ENCODE data around the gene TMEM108. TPM values are rescaled to one million over a fixed set of nuclear protein-coding genes. Genes with fewer than 3 reads are reported as not detected.

TMEM108 gene
- total and polyA plus RNA-seq, 9 donors: under 0.01 to 4.2 (median 0.46) TPM; not detected in 2

DNA sequence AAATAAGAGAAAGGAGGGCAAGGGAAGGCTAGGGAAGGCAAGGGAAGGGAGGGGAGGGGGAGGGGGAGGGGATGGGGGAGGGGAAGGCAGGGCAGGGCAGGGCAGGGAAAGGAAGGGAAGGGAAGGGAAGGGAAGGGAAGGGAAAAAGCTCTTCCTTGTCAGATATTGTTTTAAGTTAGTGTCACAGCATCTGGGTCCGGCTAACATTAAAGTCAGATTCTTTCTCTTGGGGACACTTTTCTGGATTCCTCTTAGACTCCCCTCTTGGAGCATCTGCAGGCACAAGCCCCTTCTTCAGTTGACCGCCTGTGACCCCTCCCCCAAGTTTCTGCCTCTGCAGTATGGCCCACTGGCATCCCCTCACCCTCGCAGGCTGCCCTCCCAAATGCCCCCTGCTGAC lies 387.7 kb downstream of the TMEM108 start:
- Histone ChIP-seq H3K9me3 (no peaks in the 10 kb centered on the region), H3K4me3 (no peak overlapping the region), H3K27ac (no peak overlapping the region), H3K4me1 (ENCODE audit: insufficient read depth) (no peaks in the 10 kb centered on the region), H3K27me3 (no peaks in the 10 kb centered on the region), H3K36me3 (no peaks in the 10 kb centered on the region)
- WGBS, 3 donors: 63 to 73% (median 67%) methylated on average over 3 of the region's 3 CpGs
- intact Hi-C loops (cut with DNase I): loop anchor here in 1 of 4 donors (10.0 kb wide), 1 partner anchor 691 kb away; no protein-coding TSS in a partner anchor
- TF ChIP-seq POLR2A (IDR thresholded peaks at IDR 0.05): no peak
- TF ChIP-seq EP300 (IDR thresholded peaks at IDR 0.05): no peak
- no peak for TF ChIP-seq CTCF (IDR thresholded peaks at IDR 0.05)
- no peak for DNase-seq

GRCh38 chr3:133426721-133427120 lies 388.5 kb downstream of the TMEM108 start:
- no peak for DNase-seq
- no peaks in the 10 kb centered on the region for H3K27me3 ChIP-seq
- H3K36me3 ChIP-seq: no peaks in the 10 kb centered on the region
- no peak for TF ChIP-seq CTCF (IDR thresholded peaks at IDR 0.05)
- no peak for TF ChIP-seq EP300 (IDR thresholded peaks at IDR 0.05)
- no peak for TF ChIP-seq POLR2A (IDR thresholded peaks at IDR 0.05)
- intact Hi-C loops (cut with DNase I): loop anchor here in 1 of 4 donors (10.0 kb wide), 1 partner anchor 692 kb away; no protein-coding TSS in a partner anchor
- no peak overlapping the region for H3K27ac ChIP-seq
- no peaks in the 10 kb centered on the region for H3K9me3 ChIP-seq
- WGBS, 3 donors: 54 to 69% (median 55%) methylated on average over 2 of the region's 2 CpGs
- no peak overlapping the region for H3K4me3 ChIP-seq
- H3K4me1 ChIP-seq (ENCODE audit: insufficient read depth): no peaks in the 10 kb centered on the region

GRCh38 chr3:133428552-133428951 lies 390.4 kb downstream of the TMEM108 start:
- no peak overlapping the region for H3K27ac ChIP-seq
- TF ChIP-seq POLR2A (IDR thresholded peaks at IDR 0.05): no peak
- TF ChIP-seq EP300 (IDR thresholded peaks at IDR 0.05): no peak
- no peak for TF ChIP-seq CTCF (IDR thresholded peaks at IDR 0.05)
- WGBS, 3 donors: 63 to 68% (median 67%) methylated on average over 12 of the region's 12 CpGs
- no peaks in the 10 kb centered on the region for H3K27me3 ChIP-seq
- DNase-seq: no peak
- intact Hi-C loops (cut with DNase I): loop anchor here in 1 of 4 donors (10.0 kb wide), 1 partner anchor 694 kb away; no protein-coding TSS in a partner anchor
- H3K9me3 ChIP-seq: no peaks in the 10 kb centered on the region
- H3K4me1 ChIP-seq (ENCODE audit: insufficient read depth): no peaks in the 10 kb centered on the region
- no peak overlapping the region for H3K4me3 ChIP-seq
- H3K36me3 ChIP-seq: no peaks in the 10 kb centered on the region

GRCh38 chr3:133429063-133429462 lies 390.9 kb downstream of the TMEM108 start:
- H3K36me3 ChIP-seq: no peaks in the 10 kb centered on the region
- intact Hi-C loops (cut with DNase I): loop anchor here in 1 of 4 donors (10.0 kb wide), 1 partner anchor 694 kb away; no protein-coding TSS in a partner anchor
- H3K27ac ChIP-seq: no peak overlapping the region
- H3K9me3 ChIP-seq: no peaks in the 10 kb centered on the region
- no peak for DNase-seq
- H3K4me3 ChIP-seq: no peak overlapping the region
- no peaks in the 10 kb centered on the region for H3K4me1 ChIP-seq (ENCODE audit: insufficient read depth)
- TF ChIP-seq POLR2A (IDR thresholded peaks at IDR 0.05) (no peak), EP300 (IDR thresholded peaks at IDR 0.05) (no peak), CTCF (IDR thresholded peaks at IDR 0.05) (no peak)
- no peaks in the 10 kb centered on the region for H3K27me3 ChIP-seq
